GM21423 (cell line): ENCODE measurements around the gene APLP1.
"Not testable (repeated sequence)": the region's sequence is repeated elsewhere in the genome, so short reads cannot be mapped to it uniquely, and the experiment has no call there.

ENCODE experiments used
- ATAC-seq: cut with Tn5 transposase; IDR thresholded peaks from one replicate; pipeline ENCODE4 v1.9.1; 2021; ENCODE audit warnings: mild to moderate bottlenecking, moderate library complexity; ENCODE audit not compliant: unreplicated experiment

The APLP1 gene

DNA sequence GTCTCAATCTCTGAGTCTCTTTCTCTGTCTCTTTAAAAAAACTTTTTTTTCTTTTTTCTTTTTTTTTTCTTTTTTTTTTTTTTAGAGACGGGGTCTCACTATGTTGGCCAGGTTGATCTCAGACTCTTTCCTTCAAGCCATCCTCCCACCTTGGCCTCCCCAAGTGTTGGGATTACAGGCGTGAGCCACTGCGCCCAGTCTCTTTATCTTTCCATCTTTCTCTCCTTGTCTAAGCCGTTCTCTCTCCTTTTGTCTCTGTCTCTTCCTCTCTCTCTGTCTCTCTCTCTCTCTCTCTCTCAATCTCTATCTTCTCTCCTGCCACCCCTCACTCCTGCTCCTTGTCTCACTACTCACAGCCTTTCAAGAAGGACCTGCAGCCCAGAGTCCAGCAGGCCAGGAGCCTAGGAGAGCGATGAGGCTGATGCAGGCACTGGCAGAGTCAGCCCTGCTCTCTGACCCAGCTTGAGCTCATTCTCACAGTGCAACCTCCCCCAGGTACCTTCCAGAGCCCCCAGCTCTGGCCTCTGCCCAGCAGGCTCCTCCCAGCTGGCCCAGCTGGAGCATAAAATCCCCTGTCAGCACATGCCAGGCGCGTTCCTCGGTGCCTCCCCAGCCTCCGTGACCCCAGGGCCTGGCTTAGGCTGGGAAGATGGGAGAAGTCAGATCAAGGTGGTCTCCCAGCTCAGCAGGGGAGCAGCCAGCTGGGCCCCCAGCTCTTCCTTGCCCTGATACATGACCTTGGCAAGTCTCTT, 16.2 kb upstream of the APLP1 start, which contains the start of gene NPHS1:
NPHS1 (minus strand) TSS at position 476 of the 752 bp plus-strand sequence. CDS start 667 bp downstream, outside the sequence.
- ATAC-seq: no peak

DNA sequence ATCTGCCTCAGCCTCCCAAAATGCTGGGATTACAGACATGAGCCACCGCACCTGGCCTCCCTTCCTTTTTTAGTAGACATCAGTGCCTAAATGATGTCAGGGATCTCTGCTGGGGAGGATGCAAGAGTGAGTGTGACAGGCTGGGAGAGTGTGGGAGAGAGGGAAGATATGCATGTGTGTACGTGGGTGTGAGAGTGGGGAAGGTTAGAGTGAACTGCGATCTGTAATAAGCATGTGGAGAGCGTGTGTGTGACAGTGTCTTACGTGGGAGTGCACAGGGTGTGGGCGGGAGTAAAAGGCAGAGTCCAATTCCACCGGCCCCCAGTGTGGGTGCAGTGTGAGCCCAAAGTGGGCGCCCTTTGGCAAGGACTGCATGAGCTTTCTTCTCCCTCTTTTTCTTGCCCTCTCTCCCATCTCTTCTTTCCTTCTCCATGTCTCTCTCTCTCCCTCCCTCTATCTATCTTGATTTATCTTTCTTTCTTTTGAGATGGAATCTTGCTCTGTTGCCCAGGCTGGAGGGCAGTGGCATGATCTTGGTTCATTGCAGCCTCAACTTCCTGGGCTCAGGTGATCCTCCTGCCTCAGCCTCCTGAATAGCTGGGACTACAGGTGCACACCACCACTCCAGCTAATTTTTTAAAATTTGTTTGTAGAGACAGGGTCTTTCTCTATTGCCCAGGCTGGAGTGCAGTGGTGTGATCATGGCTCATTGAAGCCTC, 15.2 kb upstream of the APLP1 start:
- ATAC-seq: no peak

DNA sequence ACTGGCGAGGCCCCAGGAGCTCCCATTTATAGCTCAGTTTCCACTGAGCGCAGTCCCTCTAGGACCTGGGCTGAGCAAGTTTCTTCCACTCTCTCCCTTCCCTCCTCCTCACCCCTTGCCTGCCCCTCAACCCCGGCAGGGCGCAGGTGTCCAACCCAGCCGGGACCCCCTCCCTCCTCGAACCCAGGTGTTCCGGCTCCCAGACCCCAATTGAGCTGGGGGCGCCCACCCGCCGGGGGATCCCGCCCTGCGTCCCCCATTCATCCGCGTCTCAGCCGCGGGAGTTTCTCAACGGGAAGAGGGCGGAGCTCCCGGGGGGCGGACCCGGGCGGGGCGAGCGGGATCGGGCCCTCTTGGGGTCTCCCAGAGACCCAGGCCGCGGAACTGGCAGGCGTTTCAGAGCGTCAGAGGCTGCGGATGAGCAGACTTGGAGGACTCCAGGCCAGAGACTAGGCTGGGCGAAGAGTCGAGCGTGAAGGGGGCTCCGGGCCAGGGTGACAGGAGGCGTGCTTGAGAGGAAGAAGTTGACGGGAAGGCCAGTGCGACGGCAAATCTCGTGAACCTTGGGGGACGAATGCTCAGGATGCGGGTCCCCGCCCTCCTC, 11.7 kb upstream of the APLP1 start, which contains the start of gene KIRREL2:
KIRREL2 (plus strand) TSS at position 366 of the 604 bp plus-strand sequence; CDS start at position 575, 209 bp downstream.
- no peak for ATAC-seq

DNA sequence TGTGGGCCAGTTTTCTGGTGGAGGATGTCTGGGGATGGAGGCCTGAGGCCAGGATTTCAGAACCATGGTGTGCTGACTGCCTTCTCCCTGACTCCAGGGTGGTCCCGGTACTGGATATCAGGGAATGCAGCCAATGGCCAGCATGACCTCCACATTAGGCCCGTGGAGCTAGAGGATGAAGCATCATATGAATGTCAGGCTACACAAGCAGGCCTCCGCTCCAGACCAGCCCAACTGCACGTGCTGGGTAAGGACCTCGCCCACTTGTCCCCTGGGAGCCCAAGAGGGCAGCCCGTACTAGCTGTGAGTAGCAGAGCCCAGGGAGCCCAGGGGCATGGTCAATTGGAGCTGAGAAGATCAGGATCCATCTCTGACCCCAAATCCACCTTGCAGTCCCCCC, 10.1 kb upstream of the APLP1 start:
- ATAC-seq: no peak

DNA sequence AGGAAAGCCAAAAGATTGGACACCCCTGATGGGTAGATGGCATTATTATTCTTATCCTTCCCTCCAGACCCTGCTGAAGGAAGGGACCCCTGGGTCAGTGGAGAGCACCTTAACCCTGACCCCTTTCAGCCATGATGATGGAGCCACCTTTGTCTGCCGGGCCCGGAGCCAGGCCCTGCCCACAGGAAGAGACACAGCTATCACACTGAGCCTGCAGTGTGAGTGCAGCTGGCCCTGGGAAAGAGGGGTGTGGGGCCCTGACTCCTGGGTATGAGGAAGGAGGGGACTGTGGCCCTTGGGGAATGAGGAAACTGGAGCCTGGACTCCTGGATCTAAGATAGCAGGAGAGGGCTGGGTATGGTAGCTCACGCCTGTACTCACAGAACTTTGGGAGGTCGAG, 9.0 kb upstream of the APLP1 start:
- ATAC-seq: no peak

DNA sequence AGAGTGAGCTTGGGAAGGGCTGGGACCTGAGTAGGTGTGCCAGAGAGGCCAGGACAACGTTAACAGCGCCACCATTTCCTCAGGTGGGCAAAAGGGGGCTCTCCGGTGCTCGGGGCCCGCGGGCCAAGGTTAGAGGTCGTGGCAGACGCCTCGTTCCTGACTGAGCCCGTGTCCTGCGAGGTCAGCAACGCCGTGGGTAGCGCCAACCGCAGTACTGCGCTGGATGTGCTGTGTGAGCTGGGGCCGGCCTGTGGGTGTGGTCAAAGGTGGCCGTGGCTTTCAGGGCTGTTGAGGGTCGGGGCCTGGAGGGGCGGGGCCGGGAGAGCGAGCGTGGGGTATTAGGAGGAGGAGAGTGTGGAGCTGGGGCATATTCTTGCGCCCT, 7.9 kb upstream of the APLP1 start:
- ATAC-seq: no peak

DNA sequence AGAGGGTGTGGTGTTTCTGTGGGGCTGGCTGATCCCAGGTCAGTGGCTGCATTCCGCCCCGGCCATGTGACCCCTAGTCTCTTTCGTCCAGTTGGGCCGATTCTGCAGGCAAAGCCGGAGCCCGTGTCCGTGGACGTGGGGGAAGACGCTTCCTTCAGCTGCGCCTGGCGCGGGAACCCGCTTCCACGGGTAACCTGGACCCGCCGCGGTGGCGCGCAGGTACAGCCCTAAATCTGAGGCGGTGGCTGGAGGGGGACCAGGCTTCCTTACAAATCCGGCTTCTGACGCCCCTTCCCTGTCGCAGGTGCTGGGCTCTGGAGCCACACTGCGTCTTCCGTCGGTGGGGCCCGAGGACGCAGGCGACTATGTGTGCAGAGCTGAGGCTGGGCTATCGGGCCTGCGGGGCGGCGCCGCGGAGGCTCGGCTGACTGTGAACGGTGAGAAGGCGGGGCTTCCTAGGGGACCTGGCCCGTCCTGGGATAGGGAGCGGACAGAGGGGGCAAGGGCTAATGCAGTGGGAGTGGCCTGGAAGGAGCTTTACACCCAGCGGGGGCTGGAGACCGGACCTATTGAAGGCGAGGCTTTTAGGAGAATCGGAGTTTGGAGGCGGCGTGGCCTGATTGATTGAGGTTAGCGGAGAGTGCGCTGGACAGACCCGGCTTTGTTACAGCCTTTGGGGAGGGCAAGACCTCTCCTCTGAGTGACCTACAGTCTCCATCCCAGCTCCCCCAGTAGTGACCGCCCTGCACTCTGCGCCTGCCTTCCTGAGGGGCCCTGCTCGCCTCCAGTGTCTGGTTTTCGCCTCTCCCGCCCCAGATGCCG, 7.3 kb upstream of the APLP1 start:
- no peak for ATAC-seq

DNA sequence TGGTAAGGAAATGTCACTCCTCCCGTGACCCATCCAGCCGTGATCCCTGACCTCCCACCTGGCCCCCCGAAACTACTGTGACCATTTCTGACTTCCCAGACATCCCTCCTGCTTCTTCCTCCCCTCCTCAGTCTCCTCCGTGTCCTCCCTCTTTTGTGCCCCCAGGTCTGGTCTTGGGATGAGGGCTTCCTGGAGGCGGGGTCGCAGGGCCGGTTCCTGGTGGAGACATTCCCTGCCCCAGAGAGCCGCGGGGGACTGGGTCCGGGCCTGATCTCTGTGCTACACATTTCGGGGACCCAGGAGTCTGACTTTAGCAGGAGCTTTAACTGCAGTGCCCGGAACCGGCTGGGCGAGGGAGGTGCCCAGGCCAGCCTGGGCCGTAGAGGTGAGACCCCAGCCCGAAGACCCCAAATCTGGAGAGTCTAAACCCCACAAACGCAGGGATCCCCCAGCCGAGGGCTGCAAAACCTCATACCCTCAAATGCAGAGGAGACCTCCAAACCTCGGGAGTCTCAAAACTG, 6.7 kb upstream of the APLP1 start:
- ATAC-seq: no peak

DNA sequence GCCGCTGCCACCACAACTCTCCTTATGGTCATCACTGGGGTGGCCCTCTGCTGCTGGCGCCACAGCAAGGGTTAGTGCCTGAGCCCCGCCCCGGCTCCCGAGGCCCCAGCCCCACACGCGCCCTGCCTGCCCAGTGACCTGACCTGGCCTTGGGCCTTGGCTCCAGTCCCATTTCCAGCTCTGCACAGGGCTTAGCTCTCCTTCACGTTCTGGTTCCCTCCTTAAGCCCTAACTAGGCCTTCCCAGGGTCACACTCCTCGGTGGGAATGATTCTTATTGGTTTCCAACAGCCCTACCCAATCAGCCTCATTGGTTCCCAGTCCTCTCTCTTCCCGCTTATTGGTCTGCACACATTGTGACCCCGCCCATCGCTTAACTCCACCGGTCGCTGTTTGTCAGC, 5.8 kb upstream of the APLP1 start:
- ATAC-seq: no peak

DNA sequence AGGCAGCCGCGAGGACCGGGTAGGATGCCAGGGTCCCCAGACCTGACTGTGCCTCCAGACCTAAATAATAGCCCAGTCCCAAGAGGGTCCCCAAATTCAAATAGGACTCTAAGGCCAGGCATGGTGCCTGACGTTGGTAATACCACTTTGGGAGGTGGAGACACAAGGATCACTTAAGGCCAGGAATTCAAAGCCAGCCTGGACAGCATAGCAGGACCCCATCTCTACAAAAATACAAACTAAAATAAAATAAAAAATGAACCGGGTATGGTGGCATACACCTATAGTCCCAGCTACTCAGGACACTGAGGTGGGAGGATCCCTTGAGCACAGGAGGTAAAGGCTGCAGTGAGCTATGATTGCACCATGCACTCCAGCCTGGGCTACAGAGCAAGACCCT, 5.4 kb upstream of the APLP1 start:
- ATAC-seq: no peak

DNA sequence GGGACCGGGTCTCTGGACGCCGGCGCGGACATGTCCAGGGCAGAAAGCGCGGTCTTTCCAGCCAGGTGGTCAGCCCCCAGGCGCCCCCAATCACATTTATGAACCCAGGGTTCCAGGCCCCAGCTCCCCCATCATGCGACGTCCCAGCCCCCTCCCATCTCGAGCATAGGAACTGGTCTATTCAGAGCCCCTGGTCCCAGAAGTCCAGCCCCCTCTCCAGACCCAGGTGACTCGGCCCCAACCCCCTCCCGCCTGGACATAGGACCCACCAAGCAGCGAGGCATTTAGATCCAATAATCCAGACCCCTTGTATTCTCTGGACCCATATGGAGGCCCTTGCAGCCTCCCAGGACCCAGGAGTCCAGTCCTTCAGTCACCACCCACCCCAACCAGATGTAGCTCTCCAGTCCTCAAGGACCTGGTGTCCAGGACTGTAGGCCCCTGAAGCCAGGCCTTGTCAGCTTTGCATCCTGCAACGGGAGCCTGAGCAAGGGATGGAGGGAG, 501 bp downstream of the APLP1 start:
- no peak for ATAC-seq

DNA sequence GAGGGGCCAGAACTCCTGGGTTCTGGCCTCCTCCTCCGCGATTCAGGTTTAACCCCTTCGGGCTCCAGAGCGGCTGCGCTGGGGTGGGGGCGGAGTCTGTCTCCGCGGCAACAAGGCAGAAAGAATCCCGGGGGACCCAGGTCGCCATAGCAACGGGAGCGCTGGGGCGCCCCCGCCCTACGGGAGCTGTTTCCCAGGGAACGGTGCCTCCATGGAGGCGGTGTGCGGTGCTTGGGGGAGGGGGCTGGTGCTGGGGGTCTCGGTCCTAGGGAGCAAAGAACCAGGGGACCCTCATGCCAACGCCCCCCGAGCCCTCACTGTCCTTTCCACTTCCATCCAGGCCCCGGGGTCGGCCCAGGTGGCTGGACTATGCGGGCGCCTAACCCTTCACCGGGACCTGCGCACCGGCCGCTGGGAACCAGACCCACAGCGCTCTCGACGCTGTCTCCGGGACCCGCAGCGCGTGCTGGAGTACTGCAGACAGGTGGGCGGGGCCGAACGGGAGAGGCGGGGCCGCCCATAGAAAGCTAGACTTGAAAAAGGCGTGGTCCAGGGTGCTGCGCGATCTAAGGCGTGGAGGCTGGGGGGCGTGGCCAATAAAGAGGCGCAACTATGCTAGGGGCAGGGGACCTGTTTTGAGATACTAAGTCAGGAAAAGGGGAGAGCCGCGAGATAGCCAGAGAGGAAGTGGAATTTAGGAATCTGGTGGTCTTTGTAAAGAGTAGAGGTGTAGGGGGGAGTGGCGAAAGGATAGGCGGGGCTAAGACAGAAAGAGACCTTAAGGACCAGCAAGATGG, 1.2 kb downstream of the APLP1 start:
- no peak for ATAC-seq

DNA sequence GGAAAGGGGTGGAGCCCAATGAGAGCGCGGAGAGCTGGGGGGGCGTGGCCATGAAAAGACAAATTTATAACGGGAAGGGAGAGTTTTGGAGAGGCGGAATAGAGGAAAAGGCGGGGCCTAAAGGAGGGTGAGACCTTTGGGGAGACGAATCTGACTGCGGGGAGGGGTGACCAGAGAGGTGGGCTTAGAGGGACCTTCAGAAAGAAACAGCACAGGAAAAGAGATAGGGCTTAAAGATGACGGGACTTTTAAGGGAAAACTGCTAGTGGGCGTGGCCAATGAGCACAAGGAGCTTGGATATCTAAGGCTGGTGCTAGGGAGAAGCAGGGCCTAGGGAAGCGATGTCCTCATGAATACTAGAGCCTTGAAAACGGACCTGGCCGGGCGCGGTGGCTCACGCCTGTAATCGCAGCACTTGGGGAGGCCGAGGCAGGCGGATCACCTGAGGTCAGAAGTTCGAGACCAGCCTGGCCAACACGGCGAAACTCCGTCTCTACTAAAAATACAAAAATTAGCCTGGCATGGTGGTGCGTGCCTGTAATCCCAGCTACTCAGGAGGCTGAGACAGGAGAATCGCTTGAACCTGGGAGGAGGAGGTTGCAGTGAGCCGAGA, 1.9 kb downstream of the APLP1 start:
- ATAC-seq: not testable (repeated sequence)

DNA sequence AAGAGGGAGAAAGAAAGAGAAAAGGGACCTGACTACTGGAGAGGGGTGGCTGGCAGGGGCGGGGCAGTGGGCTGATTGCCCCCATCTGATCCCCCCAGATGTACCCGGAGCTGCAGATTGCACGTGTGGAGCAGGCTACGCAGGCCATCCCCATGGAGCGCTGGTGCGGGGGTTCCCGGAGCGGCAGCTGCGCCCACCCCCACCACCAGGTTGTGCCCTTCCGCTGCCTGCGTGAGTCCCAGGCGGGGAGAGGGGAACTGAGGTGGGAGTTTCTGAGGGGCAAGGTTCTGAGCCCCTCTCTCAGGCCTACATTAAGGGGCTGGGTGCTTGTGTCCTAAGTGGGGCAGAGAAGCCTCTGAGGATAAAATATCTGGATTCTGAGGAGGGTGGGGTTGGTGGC, 2.4 kb downstream of the APLP1 start:
- ATAC-seq: no peak

DNA sequence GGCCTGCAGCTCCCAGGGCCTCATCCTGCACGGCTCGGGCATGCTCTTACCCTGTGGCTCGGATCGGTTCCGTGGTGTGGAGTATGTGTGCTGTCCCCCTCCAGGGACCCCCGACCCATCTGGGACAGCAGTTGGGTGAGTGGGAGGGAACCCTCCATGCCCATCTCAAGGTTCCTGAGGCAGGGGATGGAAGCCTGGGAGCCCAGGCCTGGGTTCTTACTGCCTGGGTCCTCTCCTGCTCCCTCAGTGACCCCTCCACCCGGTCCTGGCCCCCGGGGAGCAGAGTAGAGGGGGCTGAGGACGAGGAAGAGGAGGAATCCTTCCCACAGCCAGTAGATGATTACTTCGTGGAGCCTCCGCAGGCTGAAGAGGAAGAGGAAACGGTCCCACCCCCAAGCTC, 3.2 kb downstream of the APLP1 start:
- no peak for ATAC-seq

DNA sequence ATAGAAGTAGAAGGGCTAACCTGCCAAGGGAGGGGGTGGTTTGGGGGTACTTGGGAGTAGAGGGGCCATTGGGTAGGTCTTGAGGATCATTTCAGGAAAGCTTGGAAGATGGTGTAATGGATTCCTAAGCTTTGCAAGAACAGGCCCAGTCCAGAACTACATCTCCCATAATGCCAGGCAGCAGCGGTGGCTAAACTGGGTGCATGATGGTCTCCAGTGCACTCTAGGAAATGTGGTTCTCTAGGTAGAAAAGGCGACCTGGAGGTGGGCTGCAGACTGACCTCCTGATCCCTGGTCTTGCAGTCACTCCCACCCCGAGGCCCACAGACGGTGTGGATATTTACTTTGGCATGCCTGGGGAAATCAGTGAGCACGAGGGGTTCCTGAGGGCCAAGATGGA, 3.8 kb downstream of the APLP1 start:
- no peak for ATAC-seq

DNA sequence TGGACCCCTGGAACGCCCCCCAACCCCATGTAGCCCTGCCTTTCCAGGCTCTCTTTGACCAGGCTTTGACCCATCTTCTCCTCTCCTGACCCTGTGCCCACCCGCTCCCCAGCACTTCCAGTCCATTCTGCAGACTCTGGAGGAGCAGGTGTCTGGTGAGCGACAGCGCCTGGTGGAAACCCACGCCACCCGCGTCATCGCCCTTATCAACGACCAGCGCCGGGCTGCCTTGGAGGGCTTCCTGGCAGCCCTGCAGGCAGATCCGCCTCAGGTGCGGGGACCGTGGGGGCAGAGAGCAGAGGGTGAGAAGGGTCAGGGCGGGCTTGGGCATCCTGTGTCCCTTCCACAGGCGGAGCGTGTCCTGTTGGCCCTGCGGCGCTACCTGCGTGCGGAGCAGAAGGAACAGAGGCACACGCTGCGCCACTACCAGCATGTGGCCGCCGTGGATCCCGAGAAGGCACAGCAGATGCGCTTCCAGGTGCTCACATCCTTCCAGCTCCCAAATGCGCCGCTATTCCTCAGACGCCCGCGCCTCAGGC, 6.1 kb downstream of the APLP1 start:
- ATAC-seq: no peak

DNA sequence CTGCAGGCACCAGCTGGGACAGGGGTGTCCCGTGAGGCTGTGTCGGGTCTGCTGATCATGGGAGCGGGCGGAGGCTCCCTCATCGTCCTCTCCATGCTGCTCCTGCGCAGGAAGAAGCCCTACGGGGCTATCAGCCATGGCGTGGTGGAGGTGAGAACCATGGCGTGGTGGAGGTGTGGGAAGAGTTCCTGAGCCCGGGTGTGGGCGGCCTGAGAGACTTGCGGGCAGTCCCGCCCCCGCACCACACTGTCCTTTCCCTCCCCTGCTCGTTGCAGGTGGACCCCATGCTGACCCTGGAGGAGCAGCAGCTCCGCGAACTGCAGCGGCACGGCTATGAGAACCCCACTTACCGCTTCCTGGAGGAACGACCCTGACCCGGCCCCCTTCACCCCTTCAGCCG, 10.7 kb downstream of the APLP1 start:
- ATAC-seq: no peak

DNA sequence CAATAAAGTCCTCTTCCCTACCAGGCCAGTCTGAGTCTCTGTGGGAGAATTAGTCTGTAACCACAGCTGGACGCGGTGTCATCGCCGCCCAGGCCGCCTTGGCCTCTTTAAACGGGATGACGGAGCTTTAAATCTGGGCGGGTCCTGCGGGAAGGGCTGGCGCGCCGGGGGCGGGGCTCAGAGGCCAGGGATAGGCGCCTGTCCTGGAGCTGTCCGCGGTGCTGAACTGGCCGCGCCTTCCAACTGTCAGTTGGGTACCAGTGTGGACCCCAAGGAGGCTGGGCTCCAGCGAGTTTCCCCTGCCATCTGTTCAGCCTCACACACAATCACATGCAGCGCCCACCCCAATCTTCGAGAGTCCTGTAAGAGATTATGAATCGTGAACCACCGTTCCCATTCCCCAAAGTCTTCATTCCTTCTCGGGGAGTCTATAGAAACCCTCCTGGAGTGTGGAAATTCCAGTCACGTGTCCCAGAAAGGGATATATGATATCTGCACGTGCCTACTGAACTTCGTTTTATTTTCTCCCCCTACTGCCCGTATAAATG, 11.5 kb downstream of the APLP1 start:
- no peak for ATAC-seq
